HCT116 (cell line): Measurements from ENCODE around the gene SC5D. TPM values are rescaled to one million over a fixed set of nuclear protein-coding genes. Genes with fewer than 3 reads are reported as not detected.

Experiments used
- ATAC-seq: fragments of 200-7000 bp; cut with Tn5 transposase; 2 replicates; pipeline ENCODE4 v1.9.1; 2020; ENCODE audit warnings: mild to moderate bottlenecking, moderate library complexity
- BruUV-seq: library from RNA; stranded (reverse); fragments of 400-500 nt; replicated peaks from 2 replicates; lab custom pipeline; 2021; lab: Mats Ljungman, UMichigan
- CTCF ChIA-PET: fragments of 300-600 bp; sonication (Branson Sonifier 250); formaldehyde crosslinking; loops from one replicate; lab custom pipeline; 2021; ENCODE audit warnings: antibody characterized with exemption; lab: Charles Lee
- POLR2A ChIA-PET: fragments of 300-600, 350-600 bp; sonication (Branson Sonifier 250); formaldehyde crosslinking; loops from one replicate; lab custom pipeline; 2021; ENCODE audit warnings: antibody characterized with exemption; lab: Charles Lee
- RAD21 ChIA-PET, 2 experiments: fragments of 300-600 bp; sonication (Branson Sonifier 250); formaldehyde crosslinking; loops; one replicate each; lab custom pipeline; 2023; ENCODE audit warnings: low total read pairs in 2 of 2; ENCODE audit not compliant: uncharacterized antibody in 2 of 2, unreplicated experiment in 2 of 2, low non-redundant PET in 1 of 2; lab: Charles Lee
- DNase-seq: peaks from one replicate; pipeline ENCODE4 v3.0.0-alpha.2; 2010; ENCODE audit warnings: low read depth, low spot score
- H2AFZ ChIP-seq: fragments of 200-600 bp; shearing (Covaris generic), sonication (generic); 2 replicates; pipeline ENCODE4 v1.6.1; 2017; ENCODE audit warnings: low read depth, mixed run types, mixed read lengths, antibody characterized with exemption, low read length; ENCODE audit not compliant: poor library complexity, severe bottlenecking
- H3K27ac ChIP-seq: 2 replicates; pipeline ENCODE4 v1.5.1; 2012; ENCODE audit warnings: low read depth, low read length
- H3K27me3 ChIP-seq: fragments of 200-600 bp; sonication (generic); 2 replicates; pipeline ENCODE4 v1.6.1; 2016; ENCODE audit warnings: mixed run types, low read length, mixed read lengths; ENCODE audit not compliant: insufficient read depth
- H3K36me3 ChIP-seq, 2 experiments: fragments of 200-500 bp in 1 of 2; fragments of 200-600 bp in 1 of 2; sonication (Bioruptor generic) in 1 of 2; sonication (generic) in 1 of 2; 2 replicates each; pipeline versions ENCODE4 v1.5.1 to v1.6.1; 2014 to 2016; ENCODE audit warnings: low read length in 2 of 2, inconsistent platforms in 1 of 2, mixed read lengths in 1 of 2, mixed run types in 1 of 2; ENCODE audit not compliant: insufficient read depth in 2 of 2, control insufficient read depth in 1 of 2
- H3K4me1 ChIP-seq, 2 experiments: fragments of 200-600 bp in 1 of 2; sonication (generic) in 1 of 2; 2 replicates each; pipeline versions ENCODE4 v1.5.1 to v1.6.1; 2012 to 2017; ENCODE audit warnings: low read length in 2 of 2, inconsistent platforms in 1 of 2, mild to moderate bottlenecking in 1 of 2, mixed read lengths in 1 of 2, mixed run types in 1 of 2, moderate library complexity in 1 of 2; ENCODE audit not compliant: insufficient read depth in 2 of 2, control insufficient read depth in 1 of 2
- H3K4me2 ChIP-seq: fragments of 200-600 bp; sonication (generic); 2 replicates; pipeline ENCODE4 v1.6.1; 2017; ENCODE audit warnings: mixed run types, low read length, mixed read lengths
- H3K4me3 ChIP-seq, 2 experiments: fragments of 200-600 bp in 1 of 2; sonication (generic) in 1 of 2; replicated peaks in 1 of 2; 2 replicates each; pipeline ENCODE4 v1.5.1; 2011 to 2016; ENCODE audit warnings: low read length in 2 of 2, control low read depth in 1 of 2, low read depth in 1 of 2, mild to moderate bottlenecking in 1 of 2, mixed read lengths in 1 of 2, mixed run types in 1 of 2
- H3K79me2 ChIP-seq: fragments of 200-600 bp; sonication (generic); 2 replicates; pipeline ENCODE4 v1.6.1; 2017; ENCODE audit warnings: mild to moderate bottlenecking, mixed run types, low read length, moderate library complexity, mixed read lengths; ENCODE audit not compliant: insufficient read depth
- H3K9ac ChIP-seq: fragments of 200-600 bp; sonication (generic); 2 replicates; pipeline ENCODE4 v1.6.1; 2016; ENCODE audit warnings: low read length, mixed read lengths
- H3K9me2 ChIP-seq: fragments of 200-600 bp; sonication (generic), shearing (Covaris generic); 2 replicates; pipeline ENCODE4 v1.6.1; 2017; ENCODE audit warnings: mixed run types, mild to moderate bottlenecking, moderate library complexity; ENCODE audit not compliant: insufficient read depth
- H3K9me3 ChIP-seq, 2 experiments: fragments of 200-500 bp in 1 of 2; fragments of 200-600 bp in 1 of 2; sonication (Bioruptor generic) in 1 of 2; sonication (generic) in 1 of 2; 2 replicates each; pipeline ENCODE4 v1.6.1; 2014 to 2017; ENCODE audit warnings: low read length in 2 of 2, mixed read lengths in 2 of 2, inconsistent platforms in 1 of 2, low read depth in 1 of 2, mild to moderate bottlenecking in 1 of 2, mixed run types in 1 of 2, moderate library complexity in 1 of 2; ENCODE audit not compliant: control insufficient read depth in 1 of 2, insufficient read depth in 1 of 2
- H4K20me1 ChIP-seq: fragments of 200-600 bp; sonication (generic), shearing (Covaris generic); 2 replicates; pipeline ENCODE4 v1.6.1; 2017; ENCODE audit warnings: mixed run types, mild to moderate bottlenecking, moderate library complexity; ENCODE audit not compliant: insufficient read depth
- CBX3 ChIP-seq: IDR thresholded peaks from 2 replicates; pipeline ENCODE4 v1.6.1; 2012; ENCODE audit warnings: low read depth
- CEBPB ChIP-seq: IDR thresholded peaks from 2 replicates; pipeline ENCODE4 v1.6.1; 2012; ENCODE audit warnings: low read depth
- EGR1 ChIP-seq: IDR thresholded peaks from 2 replicates; pipeline ENCODE4 v1.6.1; 2012; ENCODE audit warnings: low read depth
- ELF1 ChIP-seq: IDR thresholded peaks from 2 replicates; pipeline ENCODE4 v1.6.1; 2012; ENCODE audit warnings: low read depth, borderline replicate concordance
- EZH2 ChIP-seq: fragments of 200-600 bp; sonication (generic); IDR thresholded peaks from 2 replicates; pipeline ENCODE4 v1.6.1; 2017; ENCODE audit warnings: antibody characterized with exemption, mixed run types
- EZH2phosphoT487 ChIP-seq: fragments of 200-600 bp; IDR thresholded peaks from 2 replicates; pipeline ENCODE4 v1.6.1; 2018; ENCODE audit warnings: antibody characterized with exemption, borderline replicate concordance
- MAX ChIP-seq: IDR thresholded peaks from 2 replicates; pipeline ENCODE4 v1.6.1; 2012
- POLR2A ChIP-seq: IDR thresholded peaks from 2 replicates; pipeline ENCODE4 v1.7.0; 2011; ENCODE audit warnings: borderline replicate concordance; ENCODE audit not compliant: insufficient read depth, insufficient read length; ENCODE audit errors: extremely low read depth
- POLR2AphosphoS5 ChIP-seq: IDR thresholded peaks from 2 replicates; pipeline ENCODE4 v1.6.1; 2011; ENCODE audit warnings: mild to moderate bottlenecking, low read depth, low read length, moderate library complexity
- REST ChIP-seq: IDR thresholded peaks from 2 replicates; pipeline ENCODE4 v1.6.1; 2012; ENCODE audit warnings: low read depth
- SIN3A ChIP-seq: IDR thresholded peaks from 2 replicates; pipeline ENCODE4 v1.6.1; 2012; ENCODE audit warnings: low read depth
- SP1 ChIP-seq: IDR thresholded peaks from 2 replicates; pipeline ENCODE4 v1.6.1; 2012; ENCODE audit warnings: low read depth
- TCF7L2 ChIP-seq: IDR thresholded peaks from 2 replicates; pipeline ENCODE4 v1.7.0; 2011; ENCODE audit warnings: borderline replicate concordance, inconsistent platforms; ENCODE audit not compliant: insufficient read depth, insufficient read length; ENCODE audit errors: extremely low read depth
- YY1 ChIP-seq: IDR thresholded peaks from 2 replicates; pipeline ENCODE4 v1.6.1; 2011; ENCODE audit warnings: low read length, low read depth, moderate library complexity, mild to moderate bottlenecking; ENCODE audit not compliant: insufficient replicate concordance; ENCODE audit errors: extremely low read depth
- ZFX ChIP-seq: fragments of 450-650 bp; IDR thresholded peaks from 2 replicates; pipeline ENCODE4 v1.6.1; 2017
- ZNF274 ChIP-seq: fragments of 200-500 bp; sonication (Bioruptor generic); IDR thresholded peaks from 2 replicates; pipeline ENCODE4 v1.6.1; 2014; ENCODE audit warnings: mild to moderate bottlenecking, low read depth, low read length, inconsistent platforms
- intact Hi-C: fragments of 100-400 bp; cut with micrococcal nuclease; formaldehyde crosslinking; loops from 2 replicates; pipeline ENCODE4 v1.10.0; 2022
- total RNA-seq: library from RNA; stranded (reverse); gene quantifications from one replicate; pipeline ENCODE4 v1.2.1, GENCODE V29; 2021; ENCODE audit not compliant: unreplicated experiment

SC5D gene
- total RNA-seq, 1 experiment from 2014 or later, result 24.1 TPM

GRCh38 chr11:121337078-121337477, 44.5 kb downstream of the SC5D start:
- ChIA-PET RAD21 (no interaction called here), CTCF (interaction anchor here (0.9 kb wide), 1 partner anchor 16 kb away, joined by 3 read pairs; no protein-coding TSS in a partner anchor), POLR2A (no interaction called here)
- Histone ChIP-seq H3K4me3 (no peak overlapping the region), H3K9ac (no peak overlapping the region), H3K36me3 (no peaks in the 10 kb centered on the region), H3K4me2 (no peak overlapping the region), H3K9me3 (no peaks in the 10 kb centered on the region), H3K27me3 (peaks cover 4% of the 10 kb centered on the region), H3K9me2 (no peaks in the 10 kb centered on the region), H4K20me1 (no peaks in the 10 kb centered on the region), H3K79me2 (no peaks in the 10 kb centered on the region)
- intact Hi-C loops, result no loop called here
- BruUV-seq, result no TSS peak
- no peak for TF ChIP-seq SP1
- TF ChIP-seq EZH2phosphoT487, result no peak
- no peak for TF ChIP-seq POLR2AphosphoS5
- TF ChIP-seq ZNF274, result no peak
- TF ChIP-seq EGR1, result no peak
- TF ChIP-seq SIN3A, result no peak
- TF ChIP-seq CBX3, result no peak
- no peak for TF ChIP-seq TCF7L2
- TF ChIP-seq MAX, result no peak
- TF ChIP-seq EZH2, result no peak
- no peak for TF ChIP-seq POLR2A
- TF ChIP-seq CEBPB, result no peak
- TF ChIP-seq, all 23 proteins: peak for 0
- H3K27ac ChIP-seq, result no peak overlapping the region
- no peak overlapping the region for H2AFZ ChIP-seq
- DNase-seq (no peak), ATAC-seq (no peak)
- no peaks in the 10 kb centered on the region for H3K4me1 ChIP-seq

- Histone ChIP-seq H3K9ac (no peak overlapping the region), H3K4me2 (no peak overlapping the region), H3K4me3 (no peak overlapping the region), H3K9me3 (no peaks in the 10 kb centered on the region), H2AFZ (no peak overlapping the region), H3K9me2 (no peaks in the 10 kb centered on the region), H3K36me3 (no peaks in the 10 kb centered on the region), H3K79me2 (no peaks in the 10 kb centered on the region), H3K27ac (no peak overlapping the region), H4K20me1 (no peaks in the 10 kb centered on the region), H3K4me1 (no peaks in the 10 kb centered on the region), H3K27me3 (peaks cover 4% of the 10 kb centered on the region)
- no peak for TF ChIP-seq ZFX
- no peak for TF ChIP-seq YY1
- TF ChIP-seq POLR2A, result no peak
- no peak for TF ChIP-seq ELF1
- no peak for TF ChIP-seq REST
- TF ChIP-seq TCF7L2, result no peak
- CTCF ChIA-PET, result no interaction called here
- no peak for ATAC-seq
- no peak for DNase-seq
- intact Hi-C loops, result no loop called here
- no TSS peak for BruUV-seq
- POLR2A ChIA-PET, result no interaction called here
- RAD21 ChIA-PET, result no interaction called here
Observed at GRCh38 chr11:121337740-121338272, 45.2 kb downstream of the SC5D start.
